ENCODE results near the gene DOCK11.

DOCK11 gene

GRCh38 chrX:118626346-118626745 lies 130.7 kb downstream of the DOCK11 start:
- Mint-ChIP-seq H3K9me3 (no peaks in the 10 kb centered on the region), H3K4me3 (no peak overlapping the region), H3K4me1 (no peaks in the 10 kb centered on the region), H3K27me3 (no peaks in the 10 kb centered on the region), H3K27ac (peak overlapping the region; percentile 17), H3K36me3 (peaks cover 6% of the 10 kb centered on the region)
- DNase-seq (ENCODE audit: low spot score in 2 of 2) (no peak), ATAC-seq (ENCODE audit: low read depth) (no peak)

GRCh38 chrX:118627084-118627758 lies 131.6 kb downstream of the DOCK11 start:
- no peak for ATAC-seq (ENCODE audit: low read depth)
- H3K4me1 Mint-ChIP-seq = peaks cover 4% of the 10 kb centered on the region
- H3K36me3 Mint-ChIP-seq = peaks cover 10% of the 10 kb centered on the region
- H3K27me3 Mint-ChIP-seq = no peaks in the 10 kb centered on the region
- H3K4me3 Mint-ChIP-seq = no peak overlapping the region
- no peak overlapping the region for H3K27ac Mint-ChIP-seq
- H3K9me3 Mint-ChIP-seq = no peaks in the 10 kb centered on the region
- no peak for DNase-seq (ENCODE audit: low spot score in 2 of 2)

DNA sequence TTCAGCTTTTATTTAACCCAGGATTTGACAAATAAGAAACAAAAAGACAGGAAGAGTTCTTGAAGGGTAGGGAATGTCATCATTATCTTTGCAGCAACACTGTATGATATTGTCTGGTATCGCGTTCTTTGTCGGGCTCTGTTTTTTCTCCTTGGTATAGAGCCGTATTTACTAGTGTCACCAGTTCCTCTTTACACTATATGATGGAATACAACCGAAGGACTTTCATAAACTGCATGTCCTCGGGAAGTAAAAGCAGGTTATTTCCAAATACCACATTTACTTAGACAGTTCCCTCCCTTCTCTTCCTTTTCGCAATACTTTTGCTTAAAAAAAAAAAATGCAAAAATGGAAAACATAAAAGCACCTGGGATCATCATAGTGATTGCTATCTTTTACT lies 135.2 kb downstream of the DOCK11 start:
- H3K36me3 Mint-ChIP-seq = peaks cover 15% of the 10 kb centered on the region
- ATAC-seq (ENCODE audit: low read depth) (no peak), DNase-seq (ENCODE audit: low spot score in 2 of 2) (no peak)
- peaks cover 11% of the 10 kb centered on the region for H3K4me1 Mint-ChIP-seq
- no peaks in the 10 kb centered on the region for H3K9me3 Mint-ChIP-seq
- H3K4me3 Mint-ChIP-seq = no peak overlapping the region
- no peak overlapping the region for H3K27ac Mint-ChIP-seq
- no peaks in the 10 kb centered on the region for H3K27me3 Mint-ChIP-seq

GRCh38 chrX:118631586-118631985 lies 136.0 kb downstream of the DOCK11 start:
- Mint-ChIP-seq H3K27me3 (no peaks in the 10 kb centered on the region), H3K9me3 (no peaks in the 10 kb centered on the region), H3K4me1 (peaks cover 11% of the 10 kb centered on the region), H3K27ac (peak overlapping the region; percentile 52), H3K4me3 (peak overlapping the region; percentile 2), H3K36me3 (peaks cover 12% of the 10 kb centered on the region)
- ATAC-seq (ENCODE audit: low read depth) (peak; percentile 82), DNase-seq (ENCODE audit: low spot score in 2 of 2) (peak in 1 of 2 donors; percentile 3)

- DNase-seq (ENCODE audit: low spot score in 2 of 2) = no peak
- Mint-ChIP-seq H3K9me3 (no peaks in the 10 kb centered on the region), H3K4me1 (peaks cover 11% of the 10 kb centered on the region), H3K4me3 (peak overlapping the region; percentile 39), H3K36me3 (peaks cover 11% of the 10 kb centered on the region), H3K27ac (peak overlapping the region; percentile 69), H3K27me3 (no peaks in the 10 kb centered on the region)
- ATAC-seq (ENCODE audit: low read depth) = peak; percentile 60
Observed at GRCh38 chrX:118632862-118633261, 137.2 kb downstream of the DOCK11 start.

DNA sequence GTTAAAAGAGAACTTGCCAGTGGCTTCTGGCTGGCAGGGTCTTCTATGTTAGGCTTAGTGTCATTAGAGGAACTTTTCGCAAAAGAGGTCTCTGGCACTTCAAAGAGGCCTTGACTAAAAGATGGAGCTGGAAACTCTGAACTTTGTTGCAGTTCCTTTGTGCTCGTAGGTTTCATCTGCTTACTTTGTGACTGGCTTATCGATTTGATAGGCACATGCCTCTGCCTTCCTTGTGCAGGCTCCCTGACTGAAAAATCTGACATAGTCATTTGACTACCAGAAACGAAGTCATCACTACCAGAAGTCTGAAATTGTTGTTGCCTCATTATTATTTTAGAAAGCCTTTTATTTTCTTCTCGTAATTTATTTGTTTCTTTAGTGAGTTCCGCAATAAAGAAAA lies 137.9 kb downstream of the DOCK11 start:
- Mint-ChIP-seq H3K27ac (no peak overlapping the region), H3K9me3 (no peaks in the 10 kb centered on the region), H3K4me1 (peaks cover 11% of the 10 kb centered on the region), H3K4me3 (no peak overlapping the region), H3K27me3 (no peaks in the 10 kb centered on the region), H3K36me3 (peaks cover 11% of the 10 kb centered on the region)
- ATAC-seq (ENCODE audit: low read depth) (no peak), DNase-seq (ENCODE audit: low spot score in 2 of 2) (no peak)

- Mint-ChIP-seq H3K27ac (no peak overlapping the region), H3K36me3 (peaks cover 11% of the 10 kb centered on the region), H3K27me3 (no peaks in the 10 kb centered on the region), H3K4me3 (no peak overlapping the region), H3K4me1 (peaks cover 11% of the 10 kb centered on the region), H3K9me3 (no peaks in the 10 kb centered on the region)
- DNase-seq (ENCODE audit: low spot score in 2 of 2) (no peak), ATAC-seq (ENCODE audit: low read depth) (no peak)
Observed at GRCh38 chrX:118634336-118634735, 138.7 kb downstream of the DOCK11 start.

DNA sequence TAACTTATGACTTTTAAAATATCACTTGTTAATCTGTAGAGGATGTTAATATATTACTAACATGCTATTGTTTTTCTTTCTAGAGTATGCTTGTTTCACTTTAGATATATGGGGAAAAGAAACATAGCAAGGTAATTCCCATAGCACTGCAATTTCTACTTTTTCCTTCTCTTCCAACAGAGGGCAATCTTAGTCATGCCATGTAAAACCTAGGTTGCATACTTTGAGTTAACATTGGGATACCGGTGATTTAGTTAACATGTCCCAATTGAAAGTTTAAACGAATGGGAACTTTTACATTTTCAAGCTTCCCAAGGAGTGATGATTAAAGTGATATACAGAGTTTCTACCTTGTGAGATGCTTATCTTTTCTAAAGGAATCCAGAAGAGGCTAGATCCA lies 142.4 kb downstream of the DOCK11 start:
- H3K36me3 Mint-ChIP-seq = peaks cover 5% of the 10 kb centered on the region
- H3K4me1 Mint-ChIP-seq = peaks cover 2% of the 10 kb centered on the region
- H3K27ac Mint-ChIP-seq = no peak overlapping the region
- no peaks in the 10 kb centered on the region for H3K27me3 Mint-ChIP-seq
- no peak overlapping the region for H3K4me3 Mint-ChIP-seq
- ATAC-seq (ENCODE audit: low read depth) (no peak), DNase-seq (ENCODE audit: low spot score in 2 of 2) (no peak)
- H3K9me3 Mint-ChIP-seq = no peaks in the 10 kb centered on the region

DNA sequence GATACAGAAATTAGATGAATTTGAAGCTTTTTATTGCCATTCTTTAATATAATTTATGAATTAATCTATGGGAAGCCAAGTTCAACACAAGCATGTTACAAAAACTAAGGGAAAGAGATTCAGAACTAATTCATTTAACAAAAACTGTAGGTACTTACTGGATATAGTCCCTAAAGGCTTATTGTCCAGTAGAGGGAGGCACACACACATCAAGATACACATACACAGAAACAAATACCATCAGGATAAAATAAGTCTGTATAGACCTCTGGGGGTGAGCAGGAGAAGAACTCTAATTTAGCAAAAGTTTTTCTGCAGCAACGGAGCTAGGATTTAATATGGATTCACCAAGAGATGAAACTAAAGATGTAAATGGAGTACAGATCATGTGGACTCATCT lies 148.8 kb downstream of the DOCK11 start:
- Mint-ChIP-seq H3K27me3 (no peaks in the 10 kb centered on the region), H3K27ac (no peak overlapping the region), H3K4me3 (no peak overlapping the region), H3K36me3 (peaks cover 12% of the 10 kb centered on the region), H3K9me3 (no peaks in the 10 kb centered on the region), H3K4me1 (peaks cover 4% of the 10 kb centered on the region)
- ATAC-seq (ENCODE audit: low read depth) (no peak), DNase-seq (ENCODE audit: low spot score in 2 of 2) (no peak)

DNA sequence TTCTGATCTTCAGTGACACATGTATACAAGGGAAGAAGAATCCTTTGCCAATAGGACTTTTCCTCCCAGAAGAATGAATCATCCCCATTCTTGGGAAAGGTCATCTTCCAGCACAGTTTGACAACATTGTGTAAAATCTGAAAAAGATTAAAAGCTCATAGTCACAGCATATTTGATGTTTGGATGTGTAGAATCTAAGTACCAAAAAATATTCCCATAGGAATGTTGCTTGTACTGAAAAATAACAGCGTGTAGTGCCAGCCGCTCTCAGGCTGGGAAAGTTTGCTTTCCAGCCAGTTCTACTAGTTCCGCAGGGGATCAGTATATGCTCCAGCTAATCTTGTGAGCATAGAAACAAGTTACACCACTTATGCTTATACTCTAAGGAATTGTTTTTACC lies 157.1 kb downstream of the DOCK11 start:
- H3K9me3 Mint-ChIP-seq = no peaks in the 10 kb centered on the region
- no peak overlapping the region for H3K4me3 Mint-ChIP-seq
- no peak for DNase-seq (ENCODE audit: low spot score in 2 of 2)
- peaks cover 11% of the 10 kb centered on the region for H3K36me3 Mint-ChIP-seq
- ATAC-seq (ENCODE audit: low read depth) = no peak
- H3K27me3 Mint-ChIP-seq = no peaks in the 10 kb centered on the region
- H3K4me1 Mint-ChIP-seq = no peaks in the 10 kb centered on the region
- peak overlapping the region; percentile 67 for H3K27ac Mint-ChIP-seq

GRCh38 chrX:118654331-118654730 lies 158.7 kb downstream of the DOCK11 start:
- H3K27ac Mint-ChIP-seq = peak overlapping the region; percentile 38
- DNase-seq (ENCODE audit: low spot score in 2 of 2) = no peak

DNA sequence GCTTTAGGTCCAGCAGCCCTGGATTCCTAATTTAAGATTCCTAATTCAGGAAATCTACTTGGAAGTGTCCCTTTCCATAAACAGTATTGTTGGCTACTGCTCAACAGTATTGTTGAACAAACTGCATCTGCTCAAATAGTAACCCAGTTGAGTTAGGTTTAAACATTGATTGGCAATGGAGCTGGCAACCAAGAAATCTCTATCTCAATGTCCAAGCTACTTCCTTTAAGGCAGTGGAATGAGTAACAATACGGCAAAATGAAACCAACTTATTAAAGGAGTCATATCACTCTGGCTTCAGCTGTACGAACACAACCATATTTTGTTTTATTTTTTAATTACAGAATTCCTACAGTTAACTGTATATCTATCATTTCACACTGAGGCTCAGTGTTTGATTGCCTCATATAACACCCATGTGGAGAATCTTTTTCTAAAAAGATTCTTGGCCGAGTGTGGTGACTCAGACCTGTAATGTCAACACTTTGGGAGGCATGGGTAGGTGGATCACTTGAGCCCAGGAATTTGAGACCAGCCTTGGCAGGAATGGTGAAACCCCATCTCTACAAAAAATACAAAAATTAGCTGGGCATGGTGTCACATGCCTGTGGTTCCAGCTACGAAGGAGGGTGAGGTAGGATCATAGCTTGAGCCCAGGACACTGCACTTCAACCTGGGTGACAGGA lies 160.1 kb downstream of the DOCK11 start:
- H3K4me1 Mint-ChIP-seq = no peaks in the 10 kb centered on the region
- no peaks in the 10 kb centered on the region for H3K9me3 Mint-ChIP-seq
- no peak overlapping the region for H3K27ac Mint-ChIP-seq
- H3K4me3 Mint-ChIP-seq = no peak overlapping the region
- H3K27me3 Mint-ChIP-seq = no peaks in the 10 kb centered on the region
- ATAC-seq (ENCODE audit: low read depth) (no peak), DNase-seq (ENCODE audit: low spot score in 2 of 2) (no peak)
- peaks cover 6% of the 10 kb centered on the region for H3K36me3 Mint-ChIP-seq

More at GRCh38 chrX:118654331-118654730, 158.7 kb downstream of the DOCK11 start:
- Mint-ChIP-seq H3K4me1 (no peaks in the 10 kb centered on the region), H3K36me3 (peaks cover 10% of the 10 kb centered on the region), H3K27me3 (no peaks in the 10 kb centered on the region), H3K9me3 (no peaks in the 10 kb centered on the region), H3K4me3 (no peak overlapping the region)
- no peak for ATAC-seq (ENCODE audit: low read depth)

DNA sequence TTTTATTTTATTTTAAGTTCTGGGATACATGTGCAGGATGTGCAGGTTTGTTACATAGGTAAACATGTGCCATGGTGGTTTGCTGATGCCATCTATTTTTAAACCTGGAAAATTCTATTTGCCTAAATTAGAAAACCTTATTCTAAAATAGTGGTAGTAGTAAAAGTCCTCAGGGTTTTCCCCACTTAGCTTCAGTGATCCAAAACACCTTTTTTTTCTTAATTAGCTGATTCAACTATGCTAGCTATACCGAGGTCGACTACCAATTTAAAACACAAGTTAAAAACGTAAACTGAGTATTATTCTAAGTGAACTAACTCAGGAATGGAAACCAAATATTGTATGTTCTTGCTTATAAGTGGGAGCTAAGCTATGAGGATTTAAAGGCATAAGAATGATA lies 161.8 kb downstream of the DOCK11 start:
- no peak overlapping the region for H3K27ac Mint-ChIP-seq
- peaks cover 10% of the 10 kb centered on the region for H3K36me3 Mint-ChIP-seq
- DNase-seq (ENCODE audit: low spot score in 2 of 2) (no peak), ATAC-seq (ENCODE audit: low read depth) (no peak)
- no peaks in the 10 kb centered on the region for H3K4me1 Mint-ChIP-seq
- no peaks in the 10 kb centered on the region for H3K9me3 Mint-ChIP-seq
- H3K27me3 Mint-ChIP-seq = no peaks in the 10 kb centered on the region
- no peak overlapping the region for H3K4me3 Mint-ChIP-seq

- H3K27ac Mint-ChIP-seq = no peak overlapping the region
- ATAC-seq (ENCODE audit: low read depth) = no peak
- H3K4me1 Mint-ChIP-seq = no peaks in the 10 kb centered on the region
- H3K36me3 Mint-ChIP-seq = peaks cover 20% of the 10 kb centered on the region
- DNase-seq (ENCODE audit: low spot score in 2 of 2) = no peak
- no peaks in the 10 kb centered on the region for H3K9me3 Mint-ChIP-seq
- no peak overlapping the region for H3K4me3 Mint-ChIP-seq
- H3K27me3 Mint-ChIP-seq = no peaks in the 10 kb centered on the region
Observed at GRCh38 chrX:118660085-118660484, 164.5 kb downstream of the DOCK11 start.

GRCh38 chrX:118665204-118665603 lies 169.6 kb downstream of the DOCK11 start:
- Mint-ChIP-seq H3K27ac (no peak overlapping the region), H3K4me3 (no peak overlapping the region), H3K36me3 (peaks cover 26% of the 10 kb centered on the region), H3K27me3 (no peaks in the 10 kb centered on the region), H3K4me1 (no peaks in the 10 kb centered on the region), H3K9me3 (no peaks in the 10 kb centered on the region)
- DNase-seq (ENCODE audit: low spot score in 2 of 2) = no peak
- no peak for ATAC-seq (ENCODE audit: low read depth)
